Stimulated activated effector memory CD8-positive, alpha-beta T cell treated with anti-CD3 and anti-CD28 coated beads, Interleukin-12 subunit alpha, Interleukin-12 subunit beta, amount 100 ng/mL, for 72 hours (primary cell): ENCODE results near the gene AMFR.

Experiments
- ATAC-seq: fragments of 150-1000 bp; cut with Tn5 transposase; 2 replicates; pipeline ENCODE4 v1.10.0; 2021
- DNase-seq, 2 donors: peaks; one replicate each; pipeline ENCODE4 v3.0.0; 2021 to 2022; ENCODE audit warnings: low spot score in 2 of 2
- H3K27ac Mint-ChIP-seq: one replicate; pipeline ENCODE4 v1.8.0; 2022; ENCODE audit warnings: mild to moderate bottlenecking, mixed read lengths
- H3K36me3 Mint-ChIP-seq: one replicate; pipeline ENCODE4 v1.8.0; 2022; ENCODE audit warnings: mild to moderate bottlenecking, mixed read lengths
- H3K4me1 Mint-ChIP-seq: one replicate; pipeline ENCODE4 v1.8.0; 2022; ENCODE audit warnings: mixed read lengths
- H3K4me3 Mint-ChIP-seq: one replicate; pipeline ENCODE4 v1.8.0; 2022; ENCODE audit warnings: mild to moderate bottlenecking, mixed read lengths
- H3K9me3 Mint-ChIP-seq: one replicate; pipeline ENCODE4 v1.8.0; 2022; ENCODE audit warnings: mixed read lengths

AMFR gene

GRCh38 chr16:56425439-56425832 lies at the start of gene AMFR:
AMFR (minus strand) TSS chr16:56425545; CDS start chr16:56425327, 218 bp downstream.
- Mint-ChIP-seq H3K9me3 (no peaks in the 10 kb centered on the region), H3K27ac (peak within 1 kb of the TSS; percentile 87), H3K36me3 (peaks cover 14% of the 10 kb centered on the region), H3K4me1 (peaks cover 42% of the 10 kb centered on the region), H3K4me3 (peak within 1 kb of the TSS; percentile 87)
- ATAC-seq (peak; percentile 94), DNase-seq (peak; percentile 72 to 79)

DNA sequence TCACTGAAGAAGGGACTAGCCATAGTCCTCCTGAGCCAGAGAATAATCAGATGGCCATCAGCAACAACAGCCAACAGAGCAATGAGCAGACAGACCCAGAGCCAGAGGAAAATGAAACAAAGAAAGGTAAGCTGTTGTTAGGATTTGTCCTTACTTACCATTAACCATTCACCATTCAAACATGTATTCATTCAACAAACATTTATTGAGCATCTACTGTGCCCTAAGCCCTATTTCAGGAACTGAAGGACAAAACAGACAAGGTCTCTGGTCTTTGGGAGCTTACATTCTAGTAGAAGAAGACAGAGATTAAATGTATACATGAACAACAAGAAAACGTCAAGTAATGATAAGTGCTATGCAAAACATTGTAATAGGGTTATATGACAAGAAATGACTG lies 45.3 kb upstream of the AMFR start:
- no peaks in the 10 kb centered on the region for H3K9me3 Mint-ChIP-seq
- DNase-seq, result no peak
- H3K4me3 Mint-ChIP-seq, result no peak overlapping the region
- peaks cover 100% of the 10 kb centered on the region for H3K36me3 Mint-ChIP-seq
- no peaks in the 10 kb centered on the region for H3K4me1 Mint-ChIP-seq
- no peak for ATAC-seq
- peak overlapping the region; percentile 29 for H3K27ac Mint-ChIP-seq

- Mint-ChIP-seq H3K9me3 (no peaks in the 10 kb centered on the region), H3K4me3 (no peak overlapping the region), H3K27ac (peak overlapping the region; percentile 29), H3K4me1 (no peaks in the 10 kb centered on the region), H3K36me3 (peaks cover 100% of the 10 kb centered on the region)
- ATAC-seq, result no peak
- DNase-seq, result no peak
Measured at GRCh38 chr16:56470232-56470631, 44.9 kb upstream of the AMFR start.

GRCh38 chr16:56469748-56470147 lies 44.4 kb upstream of the AMFR start:
- no peaks in the 10 kb centered on the region for H3K4me1 Mint-ChIP-seq
- no peaks in the 10 kb centered on the region for H3K9me3 Mint-ChIP-seq
- H3K36me3 Mint-ChIP-seq, result peaks cover 100% of the 10 kb centered on the region
- H3K4me3 Mint-ChIP-seq, result no peak overlapping the region
- peak overlapping the region; percentile 29 for H3K27ac Mint-ChIP-seq
- ATAC-seq (no peak), DNase-seq (no peak)

GRCh38 chr16:56468800-56469199 lies 43.5 kb upstream of the AMFR start:
- Mint-ChIP-seq H3K4me3 (no peak overlapping the region), H3K36me3 (peaks cover 100% of the 10 kb centered on the region), H3K27ac (peak overlapping the region; percentile 29), H3K4me1 (no peaks in the 10 kb centered on the region), H3K9me3 (no peaks in the 10 kb centered on the region)
- DNase-seq (no peak), ATAC-seq (no peak)

DNA sequence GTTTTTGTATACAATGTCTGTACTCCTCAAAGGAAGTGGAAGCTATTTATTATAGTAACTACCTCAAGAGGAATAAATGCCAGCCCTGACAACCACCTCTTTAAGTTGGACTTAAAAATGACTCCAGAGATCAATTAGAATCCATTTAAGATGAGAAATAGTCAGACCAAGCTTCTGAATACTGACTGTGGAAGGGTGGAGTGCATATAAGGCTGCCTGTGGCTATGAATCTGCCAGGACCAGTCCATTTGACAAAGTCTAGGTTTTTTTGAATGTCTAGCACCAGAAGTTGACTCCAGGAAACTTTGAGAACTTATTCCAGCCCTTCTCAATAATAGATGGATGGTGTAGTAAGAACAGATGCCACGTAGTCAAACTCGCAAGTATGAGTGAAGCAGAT lies 41.0 kb upstream of the AMFR start:
- Mint-ChIP-seq H3K4me3 (no peak overlapping the region), H3K9me3 (no peaks in the 10 kb centered on the region), H3K27ac (peak overlapping the region; percentile 34), H3K36me3 (peaks cover 100% of the 10 kb centered on the region), H3K4me1 (no peaks in the 10 kb centered on the region)
- DNase-seq (no peak), ATAC-seq (no peak)

DNA sequence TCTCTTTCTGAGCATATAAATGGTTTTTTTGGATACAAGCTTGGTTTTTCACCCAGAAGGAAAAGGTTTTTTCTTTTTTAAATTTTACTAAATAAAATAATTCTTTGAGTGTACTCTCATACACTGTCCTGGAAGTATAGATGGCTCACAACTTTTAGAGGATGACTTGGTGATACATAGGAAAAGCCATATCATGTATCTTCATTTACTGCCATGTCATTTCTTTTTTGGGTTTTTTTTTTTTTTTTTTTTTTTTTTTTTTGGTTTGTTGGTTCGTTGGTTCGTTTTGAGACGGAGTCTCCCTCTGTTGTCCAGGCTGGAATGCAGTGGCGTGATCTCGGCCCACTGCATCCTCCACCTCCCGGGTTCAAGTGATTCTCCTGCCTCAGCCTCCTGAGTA lies 37.8 kb upstream of the AMFR start:
- DNase-seq (no peak), ATAC-seq (no peak)
- H3K27ac Mint-ChIP-seq, result no peak overlapping the region
- H3K4me1 Mint-ChIP-seq, result no peaks in the 10 kb centered on the region
- peaks cover 100% of the 10 kb centered on the region for H3K36me3 Mint-ChIP-seq
- H3K9me3 Mint-ChIP-seq, result no peaks in the 10 kb centered on the region
- H3K4me3 Mint-ChIP-seq, result no peak overlapping the region

DNA sequence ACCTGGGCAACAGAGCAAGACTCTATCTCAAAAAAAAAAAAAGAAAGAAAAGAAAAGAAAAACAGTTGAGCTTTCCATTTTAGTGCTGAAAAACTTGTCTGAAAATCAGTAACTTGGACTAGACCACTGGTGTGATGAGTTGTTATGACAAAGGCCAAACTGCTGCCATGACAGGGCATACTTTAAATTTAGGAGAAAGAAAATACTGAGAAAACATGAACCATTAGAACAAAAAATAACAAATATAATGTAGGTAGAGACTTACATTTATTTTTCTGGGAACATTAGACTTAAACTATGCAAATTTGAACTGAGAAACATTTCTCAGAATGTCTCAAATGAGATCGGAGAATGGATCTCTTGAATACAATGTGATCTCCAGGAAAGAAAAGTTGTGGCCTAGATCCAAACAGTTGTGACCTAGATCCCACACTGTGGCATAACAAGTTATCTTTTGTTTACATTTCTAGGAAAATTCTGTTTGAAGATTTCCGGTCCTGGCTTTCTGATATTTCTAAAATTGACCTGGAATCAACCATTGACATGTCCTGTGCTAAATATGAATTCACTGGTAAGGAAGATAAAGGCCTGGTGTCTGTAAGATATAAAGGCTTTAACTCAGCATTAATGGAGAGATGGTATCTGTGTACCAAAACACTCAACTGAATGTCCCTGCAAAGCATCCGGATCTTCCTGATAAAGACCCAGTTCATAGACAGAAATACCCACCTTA lies 36.9 kb upstream of the AMFR start:
- H3K27ac Mint-ChIP-seq, result peak overlapping the region; percentile 85

GRCh38 chr16:56460101-56460500 lies 34.8 kb upstream of the AMFR start:
- ATAC-seq (no peak), DNase-seq (no peak)
- Mint-ChIP-seq H3K4me1 (peaks cover 9% of the 10 kb centered on the region), H3K36me3 (peaks cover 100% of the 10 kb centered on the region), H3K4me3 (no peak overlapping the region), H3K27ac (peak overlapping the region; percentile 32), H3K9me3 (no peaks in the 10 kb centered on the region)

More for the DNA sequence above, 36.9 kb upstream of the AMFR start:
- Mint-ChIP-seq H3K4me3 (no peak overlapping the region), H3K36me3 (peaks cover 100% of the 10 kb centered on the region), H3K4me1 (no peaks in the 10 kb centered on the region), H3K9me3 (no peaks in the 10 kb centered on the region)
- DNase-seq, result no peak
- ATAC-seq, result no peak

DNA sequence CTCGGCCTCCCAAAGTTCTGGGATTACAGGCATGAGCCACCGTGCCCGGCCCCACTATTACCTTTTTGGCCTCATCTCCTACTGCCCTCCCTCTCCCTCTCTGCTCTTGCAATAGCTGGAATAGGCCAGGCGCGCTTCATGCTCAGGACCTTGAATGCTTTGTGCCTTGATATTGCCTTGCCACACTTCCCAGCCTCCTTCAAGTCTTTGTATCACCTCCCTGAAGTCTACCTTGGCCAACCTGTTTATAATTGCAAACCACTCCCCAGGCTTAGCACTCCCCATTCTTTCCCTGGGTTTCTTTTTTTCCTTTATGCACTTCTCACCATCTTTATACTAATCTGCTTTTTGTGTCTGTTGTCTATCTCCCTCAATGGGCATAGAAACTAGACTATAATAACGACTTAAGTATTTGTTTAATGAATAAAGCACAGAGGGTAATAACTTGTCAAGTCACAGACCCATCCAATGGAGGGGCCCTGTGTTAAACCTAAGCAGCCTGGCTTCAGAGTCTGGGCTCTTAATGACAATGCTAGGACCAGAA lies 32.7 kb upstream of the AMFR start:
- H3K4me3 Mint-ChIP-seq, result no peak overlapping the region
- peaks cover 97% of the 10 kb centered on the region for H3K36me3 Mint-ChIP-seq
- no peak overlapping the region for H3K27ac Mint-ChIP-seq
- DNase-seq, result no peak
- no peaks in the 10 kb centered on the region for H3K9me3 Mint-ChIP-seq
- peaks cover 15% of the 10 kb centered on the region for H3K4me1 Mint-ChIP-seq
- ATAC-seq, result no peak

DNA sequence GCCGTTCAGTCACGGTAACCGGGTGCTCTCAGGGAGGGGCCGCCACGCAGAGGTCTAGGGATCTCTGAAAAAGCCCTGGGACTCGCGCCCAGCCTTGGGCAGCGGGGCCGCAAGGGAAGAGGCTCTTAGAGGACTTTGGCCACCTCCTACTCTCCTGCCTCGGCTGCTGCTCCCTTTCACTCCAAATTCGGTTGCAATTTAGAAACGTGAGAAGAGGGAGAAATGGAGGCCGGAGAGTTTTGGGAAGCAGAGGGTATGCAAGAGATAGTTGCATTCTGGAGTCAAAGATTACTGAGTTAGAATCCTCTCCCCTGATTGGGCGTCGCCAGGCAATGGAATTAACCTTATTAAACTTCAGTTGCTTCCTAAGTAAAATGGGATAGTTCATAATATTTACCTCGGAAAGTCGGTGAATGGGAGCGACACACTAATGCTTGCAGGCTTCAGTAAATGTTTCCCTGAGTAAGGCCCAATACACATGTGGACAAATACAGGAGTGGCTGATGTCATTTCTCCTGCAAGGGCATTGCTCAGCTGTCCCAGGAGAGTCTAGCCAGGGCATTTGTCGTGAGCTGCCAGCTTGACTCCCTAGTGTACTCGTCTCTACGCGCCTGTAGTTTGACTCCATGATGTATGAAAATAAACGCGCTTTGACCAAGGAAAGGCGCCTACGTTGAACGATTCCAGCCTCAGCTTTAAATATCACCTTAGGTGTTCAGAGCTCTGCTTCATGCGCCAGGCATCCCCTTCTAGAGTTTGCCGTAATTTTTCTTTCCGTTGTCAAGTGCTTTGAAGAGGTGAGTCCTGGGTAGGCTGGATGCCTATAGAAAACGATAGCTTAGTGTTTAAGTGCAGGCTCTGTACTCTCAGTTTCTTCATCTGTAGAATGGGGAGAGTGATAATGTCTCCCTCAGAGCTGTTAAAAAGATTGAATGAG lies 26.7 kb upstream of the AMFR start:
- Mint-ChIP-seq H3K4me1 (peaks cover 55% of the 10 kb centered on the region), H3K9me3 (no peaks in the 10 kb centered on the region), H3K4me3 (peak overlapping the region; percentile 89), H3K27ac (peak overlapping the region; percentile 99), H3K36me3 (peaks cover 85% of the 10 kb centered on the region)
- ATAC-seq, result peak; percentile 55
- DNase-seq, result no peak

GRCh38 chr16:56450986-56451752 lies 25.8 kb upstream of the AMFR start, which contains the start of the genes NUDT21 and OGFOD1:
NUDT21 (minus strand) TSS chr16:56451332; CDS start chr16:56451202, 130 bp downstream.
OGFOD1 (plus strand) TSS chr16:56451554; CDS start chr16:56451613, 59 bp downstream.
- DNase-seq (peak; percentile 67 to 92), ATAC-seq (peak; percentile 96)
- H3K4me3 Mint-ChIP-seq, result peak within 1 kb of the TSS; percentile 89
- no peaks in the 10 kb centered on the region for H3K9me3 Mint-ChIP-seq
- H3K36me3 Mint-ChIP-seq, result peaks cover 85% of the 10 kb centered on the region
- H3K27ac Mint-ChIP-seq, result peak within 1 kb of the TSS; percentile 99
- peaks cover 59% of the 10 kb centered on the region for H3K4me1 Mint-ChIP-seq

DNA sequence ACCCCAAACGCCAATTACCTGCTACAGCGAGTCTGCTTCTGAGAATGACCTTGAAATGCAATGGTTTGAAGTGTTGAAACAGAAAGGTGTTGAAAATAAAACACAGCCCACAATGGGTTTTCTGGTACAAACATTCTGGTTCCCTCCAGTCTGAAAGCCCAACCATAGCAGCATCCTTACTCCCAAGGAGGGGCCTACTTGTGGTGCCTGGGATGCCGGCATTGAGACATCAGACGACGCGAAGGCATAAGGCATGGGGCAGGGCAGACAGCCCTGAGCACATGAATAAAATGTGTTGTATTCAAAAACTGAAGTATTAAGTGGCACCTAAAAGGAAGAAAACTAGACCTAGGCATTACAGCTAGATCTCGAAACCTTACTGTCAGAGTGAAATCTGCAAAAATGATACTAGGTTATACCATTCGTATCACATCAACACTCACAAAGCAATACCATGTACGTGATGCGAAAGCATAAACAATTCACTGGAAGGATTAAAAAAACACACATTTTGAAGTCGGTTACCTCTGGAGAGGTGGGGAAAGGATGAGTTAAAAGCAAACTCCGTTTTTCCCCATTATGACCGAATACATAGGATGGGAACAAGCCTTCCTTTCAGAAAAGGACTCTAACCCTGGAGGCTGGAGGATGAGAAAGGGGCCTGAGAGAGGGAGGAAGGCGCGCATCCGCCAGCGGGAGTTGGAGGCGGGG lies 25.1 kb upstream of the AMFR start:
- Mint-ChIP-seq H3K4me3 (peak overlapping the region; percentile 89), H3K9me3 (no peaks in the 10 kb centered on the region), H3K4me1 (peaks cover 52% of the 10 kb centered on the region), H3K27ac (peak overlapping the region; percentile 99), H3K36me3 (peaks cover 85% of the 10 kb centered on the region)
- ATAC-seq, result peak; percentile 57
- DNase-seq, result peak; percentile 25 to 63

GRCh38 chr16:56448005-56448404 lies 22.7 kb upstream of the AMFR start:
- peak overlapping the region; percentile 89 for H3K4me3 Mint-ChIP-seq
- H3K4me1 Mint-ChIP-seq, result peaks cover 46% of the 10 kb centered on the region
- peak overlapping the region; percentile 86 for H3K27ac Mint-ChIP-seq
- ATAC-seq (no peak), DNase-seq (no peak)
- H3K9me3 Mint-ChIP-seq, result no peaks in the 10 kb centered on the region
- H3K36me3 Mint-ChIP-seq, result peaks cover 88% of the 10 kb centered on the region
